Prostate gland (tissue), 2 donors: ENCODE results near the gene IFNLR1. TPM values are rescaled to one million over a fixed set of nuclear protein-coding genes. Genes with fewer than 3 reads are reported as not detected.
A peak's percentile ranks its signal among the peaks of the same experiment; 100 is the strongest.

Experiments
- DNase-seq: peaks from one replicate; pipeline ENCODE4 v3.0.0-alpha.2; 2019; ENCODE audit warnings: low spot score
- H3K27ac ChIP-seq, 2 donors: fragments of 200-600 bp; sonication (generic); 2 replicates each; pipeline ENCODE4 v1.5.1; 2017 to 2019
- H3K27me3 ChIP-seq: fragments of 200-600 bp; sonication (generic); replicated peaks from 2 replicates; pipeline ENCODE4 v1.5.1; 2019; ENCODE audit not compliant: insufficient read depth
- H3K36me3 ChIP-seq, 2 donors: fragments of 200-600 bp; sonication (generic); 1 replicate in 1 of 2; 2 replicates in 1 of 2; pipeline versions ENCODE4 v1.5.1 to v1.8.1; 2017 to 2019
- H3K4me1 ChIP-seq: fragments of 200-600 bp; sonication (generic); replicated peaks from 2 replicates; pipeline ENCODE4 v1.5.1; 2019
- H3K4me3 ChIP-seq, 2 donors: fragments of 200-600 bp; sonication (generic); 2 replicates each; pipeline ENCODE4 v1.5.1; 2017 to 2019
- H3K9me3 ChIP-seq: fragments of 200-600 bp; sonication (generic); 2 replicates; pipeline ENCODE4 v1.5.1; 2017
- CTCF ChIP-seq, 4 experiments: fragments of 200-600 bp in 2 of 4; fragments of 450-650 bp in 2 of 4; sonication (generic) in 2 of 4; IDR thresholded peaks; 1 replicate in 3 of 4; 2 replicates in 1 of 4; pipeline ENCODE4 v1.5.1; 2016 to 2019; ENCODE audit warnings: antibody characterized with exemption in 4 of 4, mild to moderate bottlenecking in 2 of 4, moderate library complexity in 2 of 4
- POLR2A ChIP-seq: fragments of 450-650 bp; IDR thresholded peaks from one replicate; pipeline ENCODE4 v1.6.1; 2016; ENCODE audit warnings: antibody characterized with exemption, mild to moderate bottlenecking
- POLR2AphosphoS5 ChIP-seq: sonication (generic); formaldehyde crosslinking; IDR thresholded peaks from one replicate; pipeline ENCODE4 v1.6.1; 2017; ENCODE audit warnings: antibody characterized with exemption
- WGBS: methylation state at CpG from one replicate; pipeline ENCODE4 v1.1.5; 2018; 5-methylcytosine and 5-hydroxymethylcytosine counted together
- intact Hi-C: fragments of 100-400 bp; cut with DNase I; formaldehyde crosslinking; loops from one replicate; pipeline ENCODE4 v1.14.2; 2022
- total RNA-seq, 2 donors: library from RNA; depleted of rRNA; stranded (reverse); fragments of >200 nt; gene quantifications; one replicate each; pipeline ENCODE4 v1.1.0, GENCODE V29; 2016

Gene IFNLR1
- total RNA-seq, 2 donors from 2014 or later = 6.6 to 9.2 TPM

GRCh38 chr1:24195874-24196273 lies 8.8 kb upstream of the IFNLR1 start:
- no peaks in the 10 kb centered on the region for H3K4me1 ChIP-seq
- no peaks in the 10 kb centered on the region for H3K36me3 ChIP-seq
- no peak for TF ChIP-seq CTCF (IDR thresholded peaks at IDR 0.05)
- no peak for TF ChIP-seq POLR2A
- TF ChIP-seq POLR2AphosphoS5 = peak; percentile 52
- H3K27ac ChIP-seq = peak overlapping the region; percentile 40 to 53
- peak; percentile 72 for DNase-seq
- 57% methylated on average over 22 of the region's 22 CpGs for WGBS
- H3K4me3 ChIP-seq = no peak overlapping the region
- intact Hi-C loops = no loop called here
- H3K27me3 ChIP-seq = no peaks in the 10 kb centered on the region
- no peaks in the 10 kb centered on the region for H3K9me3 ChIP-seq

DNA sequence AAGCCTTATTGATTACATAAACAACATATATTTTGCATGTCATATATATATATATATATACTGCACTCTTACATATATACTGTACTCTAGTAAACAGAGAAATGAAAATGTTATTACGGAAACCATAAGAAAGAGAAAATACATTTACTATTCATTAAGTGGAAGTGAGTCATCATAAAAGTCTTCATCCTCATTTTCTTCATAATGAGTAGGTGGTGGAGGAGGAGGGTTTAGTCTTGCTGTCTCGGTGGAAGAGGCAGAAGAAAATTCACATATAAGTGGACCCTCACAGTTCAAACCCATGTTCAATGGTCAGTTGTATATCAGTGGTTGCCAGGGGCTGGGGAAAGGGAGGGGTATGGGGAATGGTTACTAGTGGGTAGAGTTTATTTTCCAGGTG lies 8.0 kb upstream of the IFNLR1 start:
- Histone ChIP-seq H3K27me3 (no peaks in the 10 kb centered on the region), H3K27ac (peak overlapping the region in 1 of 2 donors; percentile 40), H3K4me3 (no peak overlapping the region), H3K9me3 (no peaks in the 10 kb centered on the region), H3K4me1 (no peaks in the 10 kb centered on the region), H3K36me3 (no peaks in the 10 kb centered on the region)
- 66% methylated on average over 2 of the region's 2 CpGs for WGBS
- DNase-seq = no peak
- TF ChIP-seq CTCF (IDR thresholded peaks at IDR 0.05) (no peak), POLR2A (no peak), POLR2AphosphoS5 (no peak)
- intact Hi-C loops = no loop called here

DNA sequence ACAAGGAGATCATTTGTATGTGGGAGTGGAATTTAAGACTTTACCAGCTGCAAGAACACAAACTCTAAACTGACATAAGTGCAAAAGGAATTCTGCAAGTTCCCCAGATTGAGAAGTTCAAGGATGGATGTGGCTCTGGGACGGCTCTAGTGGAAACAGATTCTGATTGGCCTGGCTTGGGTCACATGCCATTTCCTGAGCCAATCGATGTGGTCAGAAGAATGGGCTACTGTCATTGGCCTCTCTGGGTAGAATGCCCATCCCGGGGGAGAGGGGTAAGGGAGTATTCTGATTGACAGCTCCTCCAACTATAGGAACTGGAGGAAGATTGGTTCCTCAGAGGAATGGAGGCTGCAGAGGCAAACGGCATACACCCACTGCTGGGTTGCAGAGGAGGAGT lies 6.0 kb upstream of the IFNLR1 start:
- intact Hi-C loops = no loop called here
- no peaks in the 10 kb centered on the region for H3K27me3 ChIP-seq
- DNase-seq = no peak
- no peaks in the 10 kb centered on the region for H3K36me3 ChIP-seq
- H3K9me3 ChIP-seq = no peaks in the 10 kb centered on the region
- WGBS = 70% methylated on average over 4 of the region's 4 CpGs
- no peaks in the 10 kb centered on the region for H3K4me1 ChIP-seq
- TF ChIP-seq CTCF (IDR thresholded peaks at IDR 0.05) (no peak), POLR2A (no peak), POLR2AphosphoS5 (no peak)
- no peak overlapping the region for H3K4me3 ChIP-seq
- no peak overlapping the region for H3K27ac ChIP-seq

GRCh38 chr1:24191860-24192259 lies 4.8 kb upstream of the IFNLR1 start:
- H3K4me1 ChIP-seq = no peaks in the 10 kb centered on the region
- 68% methylated on average over 5 of the region's 5 CpGs for WGBS

More at GRCh38 chr1:24191860-24192259, 4.8 kb upstream of the IFNLR1 start:
- intact Hi-C loops = no loop called here
- no peaks in the 10 kb centered on the region for H3K27me3 ChIP-seq
- H3K36me3 ChIP-seq = no peaks in the 10 kb centered on the region
- no peaks in the 10 kb centered on the region for H3K9me3 ChIP-seq
- no peak overlapping the region for H3K4me3 ChIP-seq
- TF ChIP-seq POLR2AphosphoS5 (no peak), CTCF (IDR thresholded peaks at IDR 0.05) (no peak), POLR2A (no peak)
- no peak overlapping the region for H3K27ac ChIP-seq
- DNase-seq = no peak
